Glomerular endothelial cell (primary cell): ENCODE measurements around the gene RPLP1. TPM values are rescaled to one million over a fixed set of nuclear protein-coding genes. Genes with fewer than 3 reads are reported as not detected.

ENCODE experiments used
- DNase-seq: peaks from one replicate; pipeline ENCODE4 v3.0.0-alpha.2; 2011; ENCODE audit warnings: low read depth, low spot score; ENCODE audit errors: extremely low read depth
- total RNA-seq: library from RNA; depleted of rRNA; stranded (reverse); fragments of >200 nt; gene quantifications from 2 replicates; pipeline ENCODE4 v1.2.3, GENCODE V29; 2015

The RPLP1 gene
- total RNA-seq, 1 donor from 2014 or later = 428 TPM

GRCh38 chr15:69496001-69496400 is 43.4 kb downstream of the RPLP1 start:
- no peak for DNase-seq

GRCh38 chr15:69497076-69497475 is 44.5 kb downstream of the RPLP1 start:
- no peak for DNase-seq

- no peak for DNase-seq
These were observed 45.0 kb downstream of the RPLP1 start for GRCh38 chr15:69497667-69498066.

GRCh38 chr15:69498282-69498681 is 45.7 kb downstream of the RPLP1 start:
- no peak for DNase-seq

- DNase-seq = no peak
These were observed 46.4 kb downstream of the RPLP1 start for GRCh38 chr15:69498987-69499386.

- DNase-seq = no peak
These were observed 47.0 kb downstream of the RPLP1 start for GRCh38 chr15:69499521-69500211.

GRCh38 chr15:69500339-69500738 is 47.7 kb downstream of the RPLP1 start:
- no peak for DNase-seq

GRCh38 chr15:69501456-69501855 is 48.8 kb downstream of the RPLP1 start:
- no peak for DNase-seq

GRCh38 chr15:69502470-69503045 is 49.9 kb downstream of the RPLP1 start:
- DNase-seq = no peak

- no peak for DNase-seq
These were observed 51.9 kb downstream of the RPLP1 start for GRCh38 chr15:69504352-69505040.

Other genes with a start within 250 kb of the RPLP1 start
- 0.29 TPM in 1 of 2 replicates, not detected in the other for gene PAQR5, start 153.9 kb upstream of the RPLP1 start, total RNA-seq
- gene KIF23, start 38.5 kb upstream of the RPLP1 start, total RNA-seq = 9.2 and 19.7 TPM in 2 replicates